OCI-LY3 (cell line): ENCODE data around the gene BEND7.

Experiments used
- H2AFZ ChIP-seq: fragments of 200-600, 300-600 bp; shearing (Covaris generic); 2 replicates; pipeline ENCODE4 v1.6.0; 2014; ENCODE audit warnings: antibody characterized with exemption, low read depth, low read length
- H3K27ac ChIP-seq: fragments of 200-600, 300-600 bp; sonication (generic); 2 replicates; pipeline ENCODE4 v1.5.1; 2014; ENCODE audit warnings: mild to moderate bottlenecking, low read length, moderate library complexity, mixed read lengths
- H3K27me3 ChIP-seq: fragments of 200-600, 300-600 bp; sonication (generic); 2 replicates; pipeline ENCODE4 v1.6.1; 2014; ENCODE audit warnings: low read depth, low read length, mixed read lengths
- H3K36me3 ChIP-seq: fragments of 200-600, 300-600 bp; sonication (generic); replicated peaks from 2 replicates; pipeline ENCODE3; 2014; ENCODE audit warnings: low read depth, low read length, mixed read lengths
- H3K4me1 ChIP-seq: fragments of 300-600, 200-600 bp; sonication (generic); 2 replicates; pipeline ENCODE4 v1.6.1; 2014; ENCODE audit warnings: low read length, mixed read lengths
- H3K4me2 ChIP-seq: fragments of 200-600, 300-600 bp; sonication (generic); 2 replicates; pipeline ENCODE4 v1.6.1; 2014; ENCODE audit warnings: low read length, mixed read lengths
- H3K4me3 ChIP-seq: fragments of 300-600, 200-600 bp; sonication (generic); 2 replicates; pipeline ENCODE4 v1.5.1; 2014; ENCODE audit warnings: antibody characterized with exemption, mild to moderate bottlenecking, low read length, moderate library complexity
- H3K79me2 ChIP-seq: fragments of 300-600, 200-600 bp; shearing (Covaris generic); 2 replicates; pipeline ENCODE4 v1.6.1; 2014; ENCODE audit warnings: mild to moderate bottlenecking, low read length, mixed read lengths
- H3K9ac ChIP-seq: fragments of 300-600, 200-600 bp; shearing (Covaris generic); 2 replicates; pipeline ENCODE4 v1.6.0; 2014; ENCODE audit warnings: mild to moderate bottlenecking, low read length, moderate library complexity
- H3K9me3 ChIP-seq: fragments of 200-600, 300-600 bp; shearing (Covaris generic); 2 replicates; pipeline ENCODE4 v1.6.1; 2014; ENCODE audit warnings: low read length, mixed read lengths; ENCODE audit not compliant: insufficient read depth
- H4K20me1 ChIP-seq: fragments of 200-600, 300-600 bp; sonication (generic); 2 replicates; pipeline ENCODE4 v1.6.1; 2016; ENCODE audit warnings: low read length, mixed read lengths; ENCODE audit not compliant: insufficient read depth
- CTCF ChIP-seq: fragments of 200-600, 300-600 bp; sonication (generic); IDR thresholded peaks from 2 replicates; pipeline ENCODE4 v1.5.1; 2014; ENCODE audit warnings: antibody characterized with exemption, low read length, low read depth
- EZH2phosphoT487 ChIP-seq: fragments of 200-600 bp; shearing (Covaris generic); IDR thresholded peaks from 2 replicates; pipeline ENCODE4 v1.6.1; 2018; ENCODE audit warnings: antibody characterized with exemption, mixed run types, low read depth

Gene BEND7

GRCh38 chr10:13564576-13564975, 35.8 kb upstream of the BEND7 start:
- no peaks in the 10 kb centered on the region for H3K79me2 ChIP-seq
- H4K20me1 ChIP-seq = no peaks in the 10 kb centered on the region
- H3K4me2 ChIP-seq = no peak overlapping the region
- no peak overlapping the region for H3K9ac ChIP-seq
- no peak overlapping the region for H2AFZ ChIP-seq
- TF ChIP-seq CTCF (no peak), EZH2phosphoT487 (no peak)
- H3K27me3 ChIP-seq = no peaks in the 10 kb centered on the region
- H3K27ac ChIP-seq = no peak overlapping the region
- no peaks in the 10 kb centered on the region for H3K9me3 ChIP-seq
- no peaks in the 10 kb centered on the region for H3K4me1 ChIP-seq
- H3K4me3 ChIP-seq = no peak overlapping the region
- no peaks in the 10 kb centered on the region for H3K36me3 ChIP-seq

- no peak overlapping the region for H3K9ac ChIP-seq
- no peak overlapping the region for H3K4me2 ChIP-seq
- H3K4me1 ChIP-seq = no peaks in the 10 kb centered on the region
- no peak for TF ChIP-seq EZH2phosphoT487
- TF ChIP-seq CTCF = no peak
- H4K20me1 ChIP-seq = no peaks in the 10 kb centered on the region
- no peak overlapping the region for H3K27ac ChIP-seq
- H3K4me3 ChIP-seq = no peak overlapping the region
- H3K27me3 ChIP-seq = no peaks in the 10 kb centered on the region
- H3K9me3 ChIP-seq = no peaks in the 10 kb centered on the region
- H3K36me3 ChIP-seq = no peaks in the 10 kb centered on the region
- no peak overlapping the region for H2AFZ ChIP-seq
- no peaks in the 10 kb centered on the region for H3K79me2 ChIP-seq
Measured at GRCh38 chr10:13563481-13564445, 34.9 kb upstream of the BEND7 start.

- Histone ChIP-seq H4K20me1 (no peaks in the 10 kb centered on the region), H3K27me3 (no peaks in the 10 kb centered on the region), H3K36me3 (no peaks in the 10 kb centered on the region), H3K4me2 (no peak overlapping the region), H2AFZ (no peak overlapping the region), H3K4me3 (no peak overlapping the region), H3K27ac (no peak overlapping the region), H3K79me2 (no peaks in the 10 kb centered on the region), H3K9ac (no peak overlapping the region), H3K9me3 (no peaks in the 10 kb centered on the region), H3K4me1 (peaks cover 4% of the 10 kb centered on the region; the same call in 1 of the 2 replicates)
- no peak for TF ChIP-seq CTCF
- TF ChIP-seq EZH2phosphoT487 = no peak
Measured at GRCh38 chr10:13560597-13560996, 31.8 kb upstream of the BEND7 start.

GRCh38 chr10:13559124-13559700, 30.4 kb upstream of the BEND7 start:
- TF ChIP-seq CTCF (no peak), EZH2phosphoT487 (no peak)
- Histone ChIP-seq H3K79me2 (no peaks in the 10 kb centered on the region), H3K9ac (no peak overlapping the region), H3K4me2 (no peak overlapping the region), H3K27me3 (no peaks in the 10 kb centered on the region), H4K20me1 (no peaks in the 10 kb centered on the region), H2AFZ (no peak overlapping the region), H3K4me1 (peaks cover 4% of the 10 kb centered on the region; the same call in 1 of the 2 replicates), H3K4me3 (no peak overlapping the region), H3K9me3 (no peaks in the 10 kb centered on the region), H3K27ac (no peak overlapping the region), H3K36me3 (no peaks in the 10 kb centered on the region)
